ENCODE data around the gene APOE.
"Not testable (repeated sequence)": the region's sequence is repeated elsewhere in the genome, so short reads cannot be mapped to it uniquely, and the experiment has no call there.

Gene APOE

DNA sequence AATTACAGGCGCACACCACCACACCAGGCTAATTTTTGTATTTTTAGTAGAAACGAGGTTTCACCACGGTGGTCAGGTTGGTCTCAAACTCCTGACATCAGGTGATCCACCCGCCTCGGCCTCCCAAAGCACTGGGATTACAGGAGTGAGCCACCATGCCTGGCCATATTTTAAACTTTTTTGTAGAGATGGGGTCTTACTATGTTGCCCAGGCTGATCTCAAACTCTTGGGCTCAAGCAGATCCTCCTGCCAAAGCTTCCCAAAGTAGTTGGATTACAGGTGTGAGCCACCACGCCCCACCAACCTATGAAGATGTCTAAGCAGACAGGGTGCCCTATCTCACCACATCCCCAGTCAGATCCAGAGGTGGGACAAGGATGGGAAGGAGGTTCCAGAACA is 6.3 kb downstream of the APOE start:
- not testable (repeated sequence) for DNase-seq (ENCODE audit: low read depth)

GRCh38 chr19:44912854-44913253 is 7.3 kb downstream of the APOE start:
- DNase-seq (ENCODE audit: low read depth) = no peak

DNA sequence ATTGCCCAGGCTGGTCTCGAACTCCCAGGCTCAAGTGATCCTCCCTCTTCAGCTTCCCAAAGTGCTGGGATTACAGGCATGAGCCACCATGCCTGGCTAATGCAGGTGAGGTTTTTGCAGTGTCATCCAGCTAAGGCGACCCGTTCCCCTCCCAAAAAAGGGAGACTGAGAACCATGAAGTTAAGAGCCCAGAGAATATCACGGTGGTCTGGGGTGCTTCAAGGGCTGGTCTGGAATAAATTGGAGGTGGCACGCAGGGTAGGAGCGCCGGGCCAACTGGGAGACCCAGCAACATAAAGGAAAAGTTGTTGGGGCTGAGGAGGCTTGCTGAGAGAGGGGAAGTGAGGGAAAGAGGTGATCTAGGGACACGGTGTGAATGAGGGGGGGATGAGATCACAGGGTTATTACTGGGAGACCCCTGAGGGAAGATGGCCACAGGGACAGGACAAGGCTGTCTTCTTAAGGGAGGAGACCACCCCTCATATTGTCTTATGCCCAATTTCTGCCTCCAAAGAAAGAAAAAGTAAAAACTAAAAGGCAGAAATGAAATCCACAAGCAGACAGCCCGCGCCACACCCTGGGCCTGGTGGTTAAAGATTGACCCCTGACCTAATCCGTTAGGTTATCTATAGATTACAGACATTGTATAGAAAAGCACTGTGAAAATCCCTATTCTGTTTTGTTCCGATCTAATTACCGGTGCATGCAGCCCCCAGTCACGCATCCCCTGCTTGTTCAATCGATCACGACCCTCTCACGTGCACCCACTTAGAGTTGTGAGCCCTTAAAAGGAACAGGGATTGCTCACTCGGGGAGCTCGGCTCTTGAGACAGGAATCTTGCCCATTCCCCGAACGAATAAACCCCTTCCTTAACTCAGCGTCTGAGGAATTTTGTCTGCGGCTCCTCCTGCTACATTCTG is 8.2 kb downstream of the APOE start:
- DNase-seq (ENCODE audit: low read depth) = not testable (repeated sequence)

DNA sequence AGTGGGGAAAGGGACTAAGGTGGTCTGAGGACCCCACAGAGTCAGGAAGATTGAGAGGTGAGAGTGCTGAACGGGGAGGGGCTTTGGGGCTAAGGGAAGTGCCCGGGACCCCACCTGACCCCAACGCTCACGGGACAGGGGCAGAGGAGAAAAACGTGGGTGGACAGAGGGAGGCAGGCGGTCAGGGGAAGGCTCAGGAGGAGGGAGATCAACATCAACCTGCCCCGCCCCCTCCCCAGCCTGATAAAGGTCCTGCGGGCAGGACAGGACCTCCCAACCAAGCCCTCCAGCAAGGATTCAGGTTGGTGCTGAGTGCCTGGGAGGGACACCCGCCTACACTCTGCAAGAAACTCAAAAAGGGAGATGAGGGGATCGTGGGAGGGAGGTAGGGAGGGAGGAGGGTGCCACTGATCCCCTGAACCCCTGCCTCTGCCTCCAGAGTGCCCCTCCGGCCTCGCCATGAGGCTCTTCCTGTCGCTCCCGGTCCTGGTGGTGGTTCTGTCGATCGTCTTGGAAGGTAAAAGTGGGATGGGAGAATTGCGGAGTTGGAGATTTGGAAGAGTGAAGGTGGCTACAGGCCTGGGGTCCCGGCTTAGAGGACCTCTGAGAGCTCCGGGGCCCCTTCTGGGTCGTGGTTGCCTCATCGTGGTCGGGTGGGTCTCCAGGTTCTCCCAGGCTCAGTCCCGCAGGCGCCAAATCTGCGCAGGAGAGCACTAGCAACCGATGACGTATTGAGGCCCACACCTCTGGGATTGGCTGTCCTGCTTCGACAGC is 9.0 kb downstream of the APOE start, which contains the start of gene APOC1:
Gene APOC1, plus strand, starts transcription at position 176 of the 774 bp plus-strand sequence. Its CDS starts 284 bp downstream, at position 460.
- peak; percentile 74 for DNase-seq (ENCODE audit: low read depth)

DNA sequence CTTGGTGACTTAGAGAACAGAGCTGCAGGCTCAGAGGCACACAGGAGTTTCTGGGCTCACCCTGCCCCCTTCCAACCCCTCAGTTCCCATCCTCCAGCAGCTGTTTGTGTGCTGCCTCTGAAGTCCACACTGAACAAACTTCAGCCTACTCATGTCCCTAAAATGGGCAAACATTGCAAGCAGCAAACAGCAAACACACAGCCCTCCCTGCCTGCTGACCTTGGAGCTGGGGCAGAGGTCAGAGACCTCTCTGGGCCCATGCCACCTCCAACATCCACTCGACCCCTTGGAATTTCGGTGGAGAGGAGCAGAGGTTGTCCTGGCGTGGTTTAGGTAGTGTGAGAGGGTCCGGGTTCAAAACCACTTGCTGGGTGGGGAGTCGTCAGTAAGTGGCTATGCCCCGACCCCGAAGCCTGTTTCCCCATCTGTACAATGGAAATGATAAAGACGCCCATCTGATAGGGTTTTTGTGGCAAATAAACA is 18.7 kb downstream of the APOE start:
- DNase-seq (ENCODE audit: low read depth) = no peak

- DNase-seq (ENCODE audit: low read depth) = no peak
These were observed 19.7 kb downstream of the APOE start for GRCh38 chr19:44925114-44925891.

DNA sequence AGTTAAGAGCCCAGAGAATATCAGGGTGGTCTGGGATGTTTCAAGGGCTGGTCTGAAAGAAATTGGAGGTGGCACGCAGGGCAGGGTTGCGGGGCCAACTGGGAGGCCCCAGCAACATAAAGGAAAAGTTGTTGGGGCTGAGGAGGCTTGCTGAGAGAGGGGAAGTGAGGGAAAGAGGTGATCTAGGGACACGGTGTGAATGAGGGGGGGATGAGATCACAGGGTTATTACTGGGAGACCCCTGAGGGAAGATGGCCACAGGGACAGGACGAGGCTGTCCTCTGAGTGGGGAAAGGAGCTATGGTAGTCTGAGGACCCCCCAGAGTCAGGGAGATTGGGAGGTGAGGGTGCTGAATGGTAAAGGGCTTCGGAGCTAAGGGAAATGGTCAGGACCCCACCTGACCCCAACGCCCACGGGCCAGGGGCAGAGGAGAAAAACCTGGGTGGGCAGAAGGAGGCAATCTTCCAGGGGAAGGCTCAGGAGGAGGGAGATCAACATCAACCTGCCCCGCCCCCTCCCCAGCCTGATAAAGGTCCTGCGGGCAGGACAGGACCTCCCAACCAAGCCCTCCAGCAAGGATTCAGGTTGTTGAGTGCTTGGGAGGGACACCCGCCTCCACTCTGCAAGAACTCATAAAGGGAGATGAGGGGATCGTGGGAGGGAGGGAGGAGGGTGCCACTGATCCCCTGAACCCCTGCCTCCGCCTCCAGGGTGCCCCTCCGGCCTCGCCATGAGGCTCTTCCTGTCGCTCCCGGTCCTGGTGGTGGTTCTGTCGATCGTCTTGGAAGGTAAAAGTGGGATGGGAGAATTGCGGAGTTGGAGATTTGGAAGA is 20.9 kb downstream of the APOE start:
- not testable (repeated sequence) for DNase-seq (ENCODE audit: low read depth)

- no peak for DNase-seq (ENCODE audit: low read depth)
These were observed 22.1 kb downstream of the APOE start for GRCh38 chr19:44927746-44928145.

GRCh38 chr19:44930088-44930487 is 24.5 kb downstream of the APOE start:
- DNase-seq (ENCODE audit: low read depth) = no peak

GRCh38 chr19:44931541-44931940 is 25.9 kb downstream of the APOE start:
- no peak for DNase-seq (ENCODE audit: low read depth)

DNA sequence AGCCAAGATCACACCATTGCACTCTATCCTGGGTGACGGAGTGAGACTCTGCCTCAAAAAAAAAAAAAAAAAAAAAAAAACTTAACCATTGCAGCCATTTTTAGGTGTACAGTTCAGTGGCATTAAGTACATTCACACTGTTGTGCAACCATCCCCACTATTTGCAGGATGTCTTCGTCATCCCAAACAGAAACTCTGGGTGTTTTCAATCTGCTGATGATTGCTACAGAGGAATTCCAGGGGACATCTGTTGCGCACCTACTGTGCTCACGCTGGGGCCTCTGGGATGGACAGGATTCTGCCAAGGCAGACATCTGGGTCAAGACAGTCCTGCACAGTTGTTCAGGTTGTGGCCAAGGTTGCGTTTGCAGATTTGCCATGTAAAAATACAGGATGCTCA is 34.1 kb downstream of the APOE start:
- DNase-seq (ENCODE audit: low read depth) = no peak

GRCh38 chr19:44942067-44942571 is 36.5 kb downstream of the APOE start, which contains the start of gene APOC4:
Gene APOC4, plus strand, starts transcription at chr19:44942237. Its CDS starts 41 bp downstream, at chr19:44942278.
- no peak for DNase-seq (ENCODE audit: low read depth)

DNA sequence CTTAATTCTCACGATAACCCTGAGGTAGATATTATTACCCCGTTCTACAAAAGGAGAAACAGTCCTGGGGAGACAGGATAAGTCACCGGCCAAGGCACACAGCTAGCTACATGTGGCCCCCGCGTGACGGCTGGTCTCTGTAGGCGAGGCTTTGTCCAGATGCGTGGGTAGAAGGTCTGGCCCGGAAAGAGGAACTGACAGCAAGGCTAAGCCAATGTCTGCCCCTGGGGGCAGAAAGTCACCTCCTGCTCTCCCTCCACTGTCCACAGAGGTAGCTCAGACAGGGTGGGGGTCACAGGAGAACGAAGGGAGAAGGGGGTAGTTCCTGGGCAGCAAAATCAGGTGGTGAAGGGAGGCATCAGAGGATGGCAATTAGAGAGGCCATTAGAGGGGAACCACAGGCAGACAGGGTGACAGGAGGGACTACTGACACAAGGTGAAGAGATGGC is 38.2 kb downstream of the APOE start:
- no peak for DNase-seq (ENCODE audit: low read depth)

DNA sequence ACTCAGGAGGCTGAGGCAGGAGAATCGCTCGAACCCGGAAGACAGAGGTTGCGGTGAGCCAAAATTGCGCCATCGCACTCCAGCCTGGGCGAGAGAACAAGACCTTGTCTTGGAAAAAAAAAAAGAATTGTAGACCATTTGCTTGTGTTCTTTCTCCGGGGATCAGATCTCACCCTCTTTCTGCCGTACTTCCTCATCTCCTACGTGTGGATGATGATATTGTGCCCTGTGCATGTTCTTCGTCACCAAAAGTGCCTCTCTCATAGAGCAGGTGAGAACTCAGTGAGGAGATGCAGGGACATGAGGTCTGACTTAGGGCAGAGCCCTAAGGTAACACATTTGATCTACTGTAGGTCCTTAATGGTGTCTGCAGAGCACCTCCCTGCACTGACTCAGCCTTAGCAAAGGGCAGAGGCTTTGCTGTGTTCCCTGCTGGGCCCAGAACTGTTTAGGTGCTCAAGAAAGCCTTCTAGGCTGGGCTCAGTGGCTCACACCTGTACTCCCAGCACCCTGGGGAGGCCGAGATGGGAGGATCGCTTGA is 41.5 kb downstream of the APOE start:
- DNase-seq (ENCODE audit: low read depth) = no peak

GRCh38 chr19:44948237-44948636 is 42.6 kb downstream of the APOE start:
- DNase-seq (ENCODE audit: low read depth) = no peak

- DNase-seq (ENCODE audit: low read depth) = no peak
These were observed 43.3 kb downstream of the APOE start for GRCh38 chr19:44948763-44949374.

GRCh38 chr19:44949550-44949949 is 44.0 kb downstream of the APOE start:
- no peak for DNase-seq (ENCODE audit: low read depth)

- peak; percentile 17 for DNase-seq (ENCODE audit: low read depth)
These were observed 45.9 kb downstream of the APOE start for GRCh38 chr19:44951179-44952159.

GRCh38 chr19:44954278-44954648 is 48.7 kb downstream of the APOE start:
- DNase-seq (ENCODE audit: low read depth) = no peak

All from activated T-cell treated with anti-CD3 and anti-CD28 coated beads for 48 hours (primary cell).